ENCODE measurements around the gene SLCO2B1.
A peak's percentile ranks its signal among the peaks of the same experiment; 100 is the strongest.

The SLCO2B1 gene

GRCh38 chr11:75241036-75241905 is 90.4 kb downstream of the SLCO2B1 start:
- H3K27ac ChIP-seq (ENCODE audit: low read depth, low read length) = no peak overlapping the region
- peak overlapping the region; percentile 0 for H2AFZ ChIP-seq (ENCODE audit: low read length, unreplicated experiment)
- H3K79me2 ChIP-seq (ENCODE audit: control insufficient read depth, insufficient read depth, low read length, unreplicated experiment) = no peaks in the 10 kb centered on the region
- H3K27me3 ChIP-seq (ENCODE audit: insufficient read depth, low read length) = peaks cover 81% of the 10 kb centered on the region
- no peaks in the 10 kb centered on the region for H3K4me1 ChIP-seq (ENCODE audit: control insufficient read depth, insufficient read depth, low read length, unreplicated experiment)
- no peaks in the 10 kb centered on the region for H3K36me3 ChIP-seq (ENCODE audit: insufficient read depth, low read length)
- peak overlapping the region; percentile 73 for H3K4me3 ChIP-seq (ENCODE audit: low read depth, low read length)

- Histone ChIP-seq H3K79me2 (ENCODE audit: control insufficient read depth, insufficient read depth, low read length, unreplicated experiment) (no peaks in the 10 kb centered on the region), H2AFZ (ENCODE audit: low read length, unreplicated experiment) (peak overlapping the region; percentile 69), H3K27me3 (ENCODE audit: insufficient read depth, low read length) (peaks cover 77% of the 10 kb centered on the region), H3K4me1 (ENCODE audit: control insufficient read depth, insufficient read depth, low read length, unreplicated experiment) (no peaks in the 10 kb centered on the region), H3K36me3 (ENCODE audit: insufficient read depth, low read length) (no peaks in the 10 kb centered on the region), H3K4me3 (ENCODE audit: low read depth, low read length) (peak overlapping the region; percentile 73), H3K27ac (ENCODE audit: low read depth, low read length) (no peak overlapping the region)
Observed at GRCh38 chr11:75241906-75242644, 91.2 kb downstream of the SLCO2B1 start.

- Histone ChIP-seq H3K4me1 (ENCODE audit: control insufficient read depth, insufficient read depth, low read length, unreplicated experiment) (no peaks in the 10 kb centered on the region), H3K27ac (ENCODE audit: low read depth, low read length) (no peak overlapping the region), H3K79me2 (ENCODE audit: control insufficient read depth, insufficient read depth, low read length, unreplicated experiment) (no peaks in the 10 kb centered on the region), H3K36me3 (ENCODE audit: insufficient read depth, low read length) (no peaks in the 10 kb centered on the region), H3K27me3 (ENCODE audit: insufficient read depth, low read length) (peaks cover 69% of the 10 kb centered on the region), H2AFZ (ENCODE audit: low read length, unreplicated experiment) (no peak overlapping the region), H3K4me3 (ENCODE audit: low read depth, low read length) (no peak overlapping the region)
Observed at GRCh38 chr11:75242722-75243600, 92.1 kb downstream of the SLCO2B1 start.

GRCh38 chr11:75244052-75244814 is 93.3 kb downstream of the SLCO2B1 start:
- H3K4me3 ChIP-seq (ENCODE audit: low read depth, low read length) = no peak overlapping the region
- no peak overlapping the region for H2AFZ ChIP-seq (ENCODE audit: low read length, unreplicated experiment)
- H3K36me3 ChIP-seq (ENCODE audit: insufficient read depth, low read length) = no peaks in the 10 kb centered on the region
- H3K4me1 ChIP-seq (ENCODE audit: control insufficient read depth, insufficient read depth, low read length, unreplicated experiment) = no peaks in the 10 kb centered on the region
- no peaks in the 10 kb centered on the region for H3K79me2 ChIP-seq (ENCODE audit: control insufficient read depth, insufficient read depth, low read length, unreplicated experiment)
- no peak overlapping the region for H3K27ac ChIP-seq (ENCODE audit: low read depth, low read length)
- peaks cover 60% of the 10 kb centered on the region for H3K27me3 ChIP-seq (ENCODE audit: insufficient read depth, low read length)

- no peak overlapping the region for H3K4me3 ChIP-seq (ENCODE audit: low read depth, low read length)
- H3K36me3 ChIP-seq (ENCODE audit: insufficient read depth, low read length) = no peaks in the 10 kb centered on the region
- no peaks in the 10 kb centered on the region for H3K79me2 ChIP-seq (ENCODE audit: control insufficient read depth, insufficient read depth, low read length, unreplicated experiment)
- peaks cover 59% of the 10 kb centered on the region for H3K27me3 ChIP-seq (ENCODE audit: insufficient read depth, low read length)
- H2AFZ ChIP-seq (ENCODE audit: low read length, unreplicated experiment) = no peak overlapping the region
- no peaks in the 10 kb centered on the region for H3K4me1 ChIP-seq (ENCODE audit: control insufficient read depth, insufficient read depth, low read length, unreplicated experiment)
- H3K27ac ChIP-seq (ENCODE audit: low read depth, low read length) = no peak overlapping the region
Observed at GRCh38 chr11:75245356-75246005, 94.6 kb downstream of the SLCO2B1 start.

- H2AFZ ChIP-seq (ENCODE audit: low read length, unreplicated experiment) = no peak overlapping the region
- H3K27me3 ChIP-seq (ENCODE audit: insufficient read depth, low read length) = peaks cover 53% of the 10 kb centered on the region
- H3K79me2 ChIP-seq (ENCODE audit: control insufficient read depth, insufficient read depth, low read length, unreplicated experiment) = no peaks in the 10 kb centered on the region
- H3K4me3 ChIP-seq (ENCODE audit: low read depth, low read length) = no peak overlapping the region
- no peaks in the 10 kb centered on the region for H3K36me3 ChIP-seq (ENCODE audit: insufficient read depth, low read length)
- H3K4me1 ChIP-seq (ENCODE audit: control insufficient read depth, insufficient read depth, low read length, unreplicated experiment) = no peaks in the 10 kb centered on the region
- no peak overlapping the region for H3K27ac ChIP-seq (ENCODE audit: low read depth, low read length)
Observed at GRCh38 chr11:75246006-75246670, 95.2 kb downstream of the SLCO2B1 start.

- no peak overlapping the region for H3K27ac ChIP-seq (ENCODE audit: low read depth, low read length)
- H3K4me3 ChIP-seq (ENCODE audit: low read depth, low read length) = no peak overlapping the region
- H3K79me2 ChIP-seq (ENCODE audit: control insufficient read depth, insufficient read depth, low read length, unreplicated experiment) = no peaks in the 10 kb centered on the region
- H3K27me3 ChIP-seq (ENCODE audit: insufficient read depth, low read length) = peaks cover 58% of the 10 kb centered on the region
- no peaks in the 10 kb centered on the region for H3K36me3 ChIP-seq (ENCODE audit: insufficient read depth, low read length)
- H3K4me1 ChIP-seq (ENCODE audit: control insufficient read depth, insufficient read depth, low read length, unreplicated experiment) = no peaks in the 10 kb centered on the region
- no peak overlapping the region for H2AFZ ChIP-seq (ENCODE audit: low read length, unreplicated experiment)
Observed at GRCh38 chr11:75246671-75247350, 95.9 kb downstream of the SLCO2B1 start.

GRCh38 chr11:75248924-75249256 is 98.0 kb downstream of the SLCO2B1 start:
- H3K27me3 ChIP-seq (ENCODE audit: insufficient read depth, low read length) = peaks cover 51% of the 10 kb centered on the region
- H3K79me2 ChIP-seq (ENCODE audit: control insufficient read depth, insufficient read depth, low read length, unreplicated experiment) = no peaks in the 10 kb centered on the region
- H3K27ac ChIP-seq (ENCODE audit: low read depth, low read length) = no peak overlapping the region
- H3K4me3 ChIP-seq (ENCODE audit: low read depth, low read length) = no peak overlapping the region
- no peaks in the 10 kb centered on the region for H3K4me1 ChIP-seq (ENCODE audit: control insufficient read depth, insufficient read depth, low read length, unreplicated experiment)
- no peak overlapping the region for H2AFZ ChIP-seq (ENCODE audit: low read length, unreplicated experiment)
- no peaks in the 10 kb centered on the region for H3K36me3 ChIP-seq (ENCODE audit: insufficient read depth, low read length)

GRCh38 chr11:75249704-75250103 is 98.8 kb downstream of the SLCO2B1 start:
- no peak overlapping the region for H2AFZ ChIP-seq (ENCODE audit: low read length, unreplicated experiment)
- H3K79me2 ChIP-seq (ENCODE audit: control insufficient read depth, insufficient read depth, low read length, unreplicated experiment) = no peaks in the 10 kb centered on the region
- H3K36me3 ChIP-seq (ENCODE audit: insufficient read depth, low read length) = no peaks in the 10 kb centered on the region
- no peak overlapping the region for H3K4me3 ChIP-seq (ENCODE audit: low read depth, low read length)
- peaks cover 47% of the 10 kb centered on the region for H3K27me3 ChIP-seq (ENCODE audit: insufficient read depth, low read length)
- H3K4me1 ChIP-seq (ENCODE audit: control insufficient read depth, insufficient read depth, low read length, unreplicated experiment) = no peaks in the 10 kb centered on the region
- no peak overlapping the region for H3K27ac ChIP-seq (ENCODE audit: low read depth, low read length)

Measured in ACC112 (cell line).